Transverse colon (tissue), 4 donors: Measurements from ENCODE around the gene SDK1. TPM values are rescaled to one million over a fixed set of nuclear protein-coding genes. Genes with fewer than 3 reads are reported as not detected.
A peak's percentile ranks its signal among the peaks of the same experiment; 100 is the strongest.

ENCODE experiments used
- DNase-seq: peaks from one replicate; pipeline ENCODE4 v3.0.0-alpha.2; 2019
- H3K27ac ChIP-seq, 4 donors: fragments of 200-600 bp; sonication (generic); 2 replicates each; pipeline ENCODE4 v1.5.1; 2016 to 2018; ENCODE audit warnings: inconsistent platforms in 4 of 4
- H3K27me3 ChIP-seq: fragments of 200-600 bp; sonication (generic); 2 replicates; pipeline ENCODE4 v1.5.1; 2017; ENCODE audit warnings: inconsistent platforms
- H3K36me3 ChIP-seq, 4 donors: fragments of 200-600 bp; sonication (generic); 2 replicates each; pipeline ENCODE4 v1.5.1; 2017 to 2019; ENCODE audit warnings: inconsistent platforms in 4 of 4
- H3K4me1 ChIP-seq, 4 donors: fragments of 200-600 bp; sonication (generic); 2 replicates each; pipeline ENCODE4 v1.5.1; 2017 to 2020; ENCODE audit warnings: inconsistent platforms in 4 of 4
- H3K4me3 ChIP-seq, 4 donors: fragments of 200-600 bp; sonication (generic); 1 replicate in 1 of 4; 2 replicates in 3 of 4; pipeline versions ENCODE4 v1.5.1 to v1.6.1; 2017 to 2019; ENCODE audit warnings: inconsistent platforms in 4 of 4
- H3K9me3 ChIP-seq, 2 donors: fragments of 200-600 bp; sonication (generic); 2 replicates each; pipeline ENCODE4 v1.5.1; 2017 to 2019; ENCODE audit warnings: inconsistent platforms in 2 of 2
- EP300 ChIP-seq: sonication (generic); formaldehyde crosslinking; IDR thresholded peaks from one replicate; pipeline ENCODE4 v1.6.1; 2017; ENCODE audit warnings: antibody characterized with exemption, low read depth
- POLR2A ChIP-seq: fragments of 450-650 bp; IDR thresholded peaks from one replicate; pipeline ENCODE4 v1.6.1; 2016; ENCODE audit warnings: antibody characterized with exemption, mild to moderate bottlenecking, moderate library complexity
- POLR2AphosphoS5 ChIP-seq, 3 donors: sonication (generic); formaldehyde crosslinking; IDR thresholded peaks; one replicate each; pipeline ENCODE4 v1.6.1; 2016; ENCODE audit warnings: antibody characterized with exemption in 3 of 3
- WGBS, 2 donors: methylation state at CpG; one replicate each; pipeline ENCODE4 v1.1.5; 2018; ENCODE audit warnings: low coverage in 1 of 2; 5-methylcytosine and 5-hydroxymethylcytosine counted together
- in situ Hi-C, 4 donors: fragments of 200-750 bp; cut with MboI; loops; one replicate each; pipeline versions ENCODE4 v1.15.0 to v1.15.1; 2017; ENCODE audit warnings: low sequenced_read_pairs in 3 of 4, low pct_ligation_motif_present in 1 of 4, low pct_unique_long_range_greater_than_20kb in 1 of 4
- intact Hi-C: fragments of 100-400 bp; cut with DNase I; formaldehyde crosslinking; loops from one replicate; pipeline ENCODE4 v1.15.1; 2023; ENCODE audit warnings: low total_unique reads
- total RNA-seq, 4 donors: library from RNA; depleted of rRNA; stranded (reverse); fragments of >200 nt; gene quantifications; one replicate each; pipeline ENCODE4 v1.1.0, GENCODE V29; 2016
- TF ChIP-seq, protein P1 (sequence below), 5 experiments: fragments of 200-600 bp in 3 of 5; fragments of 450-650 bp in 2 of 5; sonication (generic) in 3 of 5; IDR thresholded peaks; 1 replicate in 2 of 5; 2 replicates in 3 of 5; pipeline ENCODE4 v1.5.1; 2016 to 2017; ENCODE audit warnings: antibody characterized with exemption in 5 of 5, inconsistent platforms in 3 of 5, mild to moderate bottlenecking in 2 of 5, moderate library complexity in 1 of 5

Gene SDK1
- total RNA-seq, 4 donors from 2014 or later: 4.0 to 8.6 (median 5.4) TPM

DNA sequence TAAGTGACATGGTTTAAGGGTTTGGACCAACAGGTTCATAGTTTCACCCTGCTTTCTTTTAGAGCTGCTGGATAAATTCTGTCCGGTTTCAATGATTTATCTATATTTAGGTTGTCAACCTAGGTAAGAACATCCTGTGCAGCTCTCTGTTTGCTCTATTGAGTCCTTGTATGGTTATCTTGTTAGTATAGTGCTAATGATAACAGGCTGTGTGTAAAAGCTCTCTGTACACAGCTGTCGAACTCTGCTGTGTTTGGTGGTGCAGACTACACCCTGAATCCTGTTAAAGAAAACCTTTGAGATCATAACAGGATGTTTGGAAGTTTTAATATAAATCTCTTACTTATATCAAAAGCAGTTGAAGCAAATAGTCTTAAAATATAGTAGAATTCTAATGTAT, 219.2 kb downstream of the SDK1 start:
- intact Hi-C loops (no loop called here), in situ Hi-C loops (no loop called here)
- TF ChIP-seq POLR2A (no peak), POLR2AphosphoS5 (IDR thresholded peaks at IDR 0.05) (no peak), EP300 (no peak)
- TF ChIP-seq, protein P1, sequence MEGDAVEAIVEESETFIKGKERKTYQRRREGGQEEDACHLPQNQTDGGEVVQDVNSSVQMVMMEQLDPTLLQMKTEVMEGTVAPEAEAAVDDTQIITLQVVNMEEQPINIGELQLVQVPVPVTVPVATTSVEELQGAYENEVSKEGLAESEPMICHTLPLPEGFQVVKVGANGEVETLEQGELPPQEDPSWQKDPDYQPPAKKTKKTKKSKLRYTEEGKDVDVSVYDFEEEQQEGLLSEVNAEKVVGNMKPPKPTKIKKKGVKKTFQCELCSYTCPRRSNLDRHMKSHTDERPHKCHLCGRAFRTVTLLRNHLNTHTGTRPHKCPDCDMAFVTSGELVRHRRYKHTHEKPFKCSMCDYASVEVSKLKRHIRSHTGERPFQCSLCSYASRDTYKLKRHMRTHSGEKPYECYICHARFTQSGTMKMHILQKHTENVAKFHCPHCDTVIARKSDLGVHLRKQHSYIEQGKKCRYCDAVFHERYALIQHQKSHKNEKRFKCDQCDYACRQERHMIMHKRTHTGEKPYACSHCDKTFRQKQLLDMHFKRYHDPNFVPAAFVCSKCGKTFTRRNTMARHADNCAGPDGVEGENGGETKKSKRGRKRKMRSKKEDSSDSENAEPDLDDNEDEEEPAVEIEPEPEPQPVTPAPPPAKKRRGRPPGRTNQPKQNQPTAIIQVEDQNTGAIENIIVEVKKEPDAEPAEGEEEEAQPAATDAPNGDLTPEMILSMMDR (IDR thresholded peaks at IDR 0.05): no peak
- no peaks in the 10 kb centered on the region for H3K27me3 ChIP-seq
- no peak for DNase-seq
- H3K4me3 ChIP-seq: no peak overlapping the region
- H3K27ac ChIP-seq: peak overlapping the region; percentile 35 to 59 (median 48)
- H3K4me1 ChIP-seq: peaks cover 0 to 13% (median 1%) of the 10 kb centered on the region in 4 donors
- WGBS, 2 donors: 18 to 29% methylated on average over 2 of the region's 2 CpGs
- H3K9me3 ChIP-seq: no peaks in the 10 kb centered on the region
- H3K36me3 ChIP-seq: no peaks in the 10 kb centered on the region

GRCh38 chr7:3527496-3528124, 226.6 kb downstream of the SDK1 start:
- H3K36me3 ChIP-seq: no peaks in the 10 kb centered on the region
- DNase-seq: no peak
- H3K9me3 ChIP-seq: no peaks in the 10 kb centered on the region
- intact Hi-C loops (no loop called here), in situ Hi-C loops (no loop called here)
- no peaks in the 10 kb centered on the region for H3K4me1 ChIP-seq
- no peak overlapping the region for H3K27ac ChIP-seq
- no peaks in the 10 kb centered on the region for H3K27me3 ChIP-seq
- TF ChIP-seq, protein P1 (IDR thresholded peaks at IDR 0.05): no peak
- no peak for TF ChIP-seq POLR2AphosphoS5 (IDR thresholded peaks at IDR 0.05)
- TF ChIP-seq POLR2A: no peak
- no peak for TF ChIP-seq EP300
- 93 to 100% methylated on average over 2 of the region's 2 CpGs for WGBS, 2 donors
- no peak overlapping the region for H3K4me3 ChIP-seq

GRCh38 chr7:3533040-3533439, 232.0 kb downstream of the SDK1 start:
- no peak for DNase-seq
- no peak for TF ChIP-seq POLR2AphosphoS5 (IDR thresholded peaks at IDR 0.05)
- TF ChIP-seq EP300: no peak
- TF ChIP-seq, protein P1 (IDR thresholded peaks at IDR 0.05): no peak
- no peak for TF ChIP-seq POLR2A
- Histone ChIP-seq H3K27ac (no peak overlapping the region), H3K4me3 (no peak overlapping the region), H3K27me3 (no peaks in the 10 kb centered on the region), H3K9me3 (no peaks in the 10 kb centered on the region), H3K36me3 (no peaks in the 10 kb centered on the region), H3K4me1 (no peaks in the 10 kb centered on the region)
- 85 to 88% methylated on average over 1 of the region's 1 CpG for WGBS, 2 donors
- in situ Hi-C loops: no loop called here
- intact Hi-C loops: no loop called here

- Histone ChIP-seq H3K9me3 (no peaks in the 10 kb centered on the region), H3K36me3 (no peaks in the 10 kb centered on the region), H3K27ac (no peak overlapping the region), H3K27me3 (no peaks in the 10 kb centered on the region), H3K4me1 (no peaks in the 10 kb centered on the region), H3K4me3 (no peak overlapping the region)
- 72 to 84% methylated on average over 3 to 6 of the region's 6 CpGs for WGBS, 2 donors
- no peak for DNase-seq
- intact Hi-C loops (no loop called here), in situ Hi-C loops (no loop called here)
- TF ChIP-seq, protein P1 (IDR thresholded peaks at IDR 0.05): no peak
- no peak for TF ChIP-seq EP300
- TF ChIP-seq POLR2AphosphoS5 (IDR thresholded peaks at IDR 0.05): no peak
- TF ChIP-seq POLR2A: no peak
These were observed 236.3 kb downstream of the SDK1 start for GRCh38 chr7:3537210-3537875.
